Measurements from ENCODE around the gene CEP112. TPM values are rescaled to one million over a fixed set of nuclear protein-coding genes. Genes with fewer than 3 reads are reported as not detected.

Gene CEP112
- total and polyA plus RNA-seq, 2 experiments from 2014 or later = 4.0 to 4.3 TPM

DNA sequence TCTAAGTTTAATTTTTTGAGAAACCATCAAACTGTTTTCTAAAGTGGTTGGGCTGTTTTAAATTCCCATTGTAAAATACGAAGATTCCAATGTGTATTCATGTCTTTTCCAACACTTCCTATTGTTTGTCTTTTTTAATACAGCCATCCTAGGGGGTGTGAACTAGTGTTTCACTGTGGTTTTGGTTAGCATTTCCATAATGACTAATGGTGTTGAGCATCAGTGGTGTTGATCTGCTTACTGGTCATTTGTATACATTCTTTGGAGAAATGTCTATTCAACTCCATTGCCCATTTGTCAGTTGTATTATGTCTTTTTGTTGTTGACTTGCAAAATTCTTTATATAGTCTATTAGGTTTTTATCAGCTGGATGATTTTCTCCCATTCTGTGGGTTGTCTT lies 391.3 kb downstream of the CEP112 start:
- Mint-ChIP-seq H3K4me3 (no peak overlapping the region), H3K36me3 (ENCODE audit: low read depth) (peaks cover 16% of the 10 kb centered on the region; the same call in 2 of the 3 replicates), H3K27ac (no peak overlapping the region), H3K4me1 (no peaks in the 10 kb centered on the region), H3K9me3 (peaks cover 28% of the 10 kb centered on the region), H3K27me3 (ENCODE audit: insufficient read depth, low read depth, poor library complexity) (no peaks in the 10 kb centered on the region)
- no peaks in the 10 kb centered on the region for H3K4me1 ChIP-seq (ENCODE audit: insufficient read depth)
- H4K20me1 ChIP-seq (replicated peaks; ENCODE audit: insufficient read depth) = no peaks in the 10 kb centered on the region
- no peaks in the 10 kb centered on the region for H3F3A ChIP-seq (replicated peaks; ENCODE audit: low read depth)
- no peak for ATAC-seq
- no peak overlapping the region for H3K4me3 ChIP-seq
- no peak overlapping the region for H2AFZ ChIP-seq
- H3K27ac ChIP-seq (ENCODE audit: low read depth) = no peak overlapping the region
- H3K9me2 ChIP-seq (ENCODE audit: insufficient read depth) = 0 out of 2 replicates have a peak, but pooled peaks cover 8% of the 10 kb centered on the region
- H3K27me3 ChIP-seq (ENCODE audit: insufficient read depth) = no peaks in the 10 kb centered on the region
- H3K36me3 ChIP-seq (ENCODE audit: insufficient read depth) = no peaks in the 10 kb centered on the region
- H3K4me2 ChIP-seq = no peak overlapping the region
- TF ChIP-seq, protein P1, sequence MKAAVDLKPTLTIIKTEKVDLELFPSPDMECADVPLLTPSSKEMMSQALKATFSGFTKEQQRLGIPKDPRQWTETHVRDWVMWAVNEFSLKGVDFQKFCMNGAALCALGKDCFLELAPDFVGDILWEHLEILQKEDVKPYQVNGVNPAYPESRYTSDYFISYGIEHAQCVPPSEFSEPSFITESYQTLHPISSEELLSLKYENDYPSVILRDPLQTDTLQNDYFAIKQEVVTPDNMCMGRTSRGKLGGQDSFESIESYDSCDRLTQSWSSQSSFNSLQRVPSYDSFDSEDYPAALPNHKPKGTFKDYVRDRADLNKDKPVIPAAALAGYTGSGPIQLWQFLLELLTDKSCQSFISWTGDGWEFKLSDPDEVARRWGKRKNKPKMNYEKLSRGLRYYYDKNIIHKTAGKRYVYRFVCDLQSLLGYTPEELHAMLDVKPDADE (IDR thresholded peaks at IDR 0.05) = no peak
- no peak for TF ChIP-seq STAT1 (IDR thresholded peaks at IDR 0.05; ENCODE audit: unreplicated experiment)
- no peaks in the 10 kb centered on the region for H3K79me2 ChIP-seq (replicated peaks; ENCODE audit: insufficient read depth)
- no peak for DNase-seq (ENCODE audit: low spot score)

DNA sequence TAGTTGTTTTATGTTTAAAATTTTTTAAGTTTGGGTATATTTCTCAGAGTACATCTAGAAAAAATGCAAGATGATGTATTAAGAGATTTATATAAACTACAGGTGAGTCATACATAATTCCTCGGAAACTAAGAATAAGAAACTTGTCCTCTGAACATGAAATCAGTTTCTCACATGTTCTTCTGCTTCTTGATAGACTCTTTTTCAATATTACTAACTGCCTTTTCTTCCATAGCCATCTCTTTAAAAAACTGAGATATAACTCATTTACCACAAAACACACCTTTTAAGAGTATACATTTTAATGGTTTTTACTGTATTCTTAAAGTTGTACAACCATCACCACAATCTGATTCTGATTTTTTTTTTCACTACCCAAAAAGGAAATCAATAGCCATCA lies 392.1 kb downstream of the CEP112 start:
- H3K4me1 ChIP-seq (ENCODE audit: insufficient read depth) = no peaks in the 10 kb centered on the region
- H3K4me3 ChIP-seq = no peak overlapping the region
- H4K20me1 ChIP-seq (replicated peaks; ENCODE audit: insufficient read depth) = no peaks in the 10 kb centered on the region
- DNase-seq (ENCODE audit: low spot score) = no peak
- H3K4me2 ChIP-seq = no peak overlapping the region
- no peaks in the 10 kb centered on the region for H3K79me2 ChIP-seq (replicated peaks; ENCODE audit: insufficient read depth)
- no peaks in the 10 kb centered on the region for H3K27me3 Mint-ChIP-seq (ENCODE audit: insufficient read depth, low read depth, poor library complexity)
- H3K9me3 Mint-ChIP-seq = peaks cover 28% of the 10 kb centered on the region
- peaks cover 16% of the 10 kb centered on the region; the same call in 2 of the 3 replicates for H3K36me3 Mint-ChIP-seq (ENCODE audit: low read depth)
- H3F3A ChIP-seq (replicated peaks; ENCODE audit: low read depth) = no peaks in the 10 kb centered on the region
- no peaks in the 10 kb centered on the region for H3K36me3 ChIP-seq (ENCODE audit: insufficient read depth)
- no peak overlapping the region for H3K27ac ChIP-seq (ENCODE audit: low read depth)
- no peak overlapping the region for H3K4me3 Mint-ChIP-seq
- H3K27me3 ChIP-seq (ENCODE audit: insufficient read depth) = no peaks in the 10 kb centered on the region
- ATAC-seq = no peak
- 0 out of 2 replicates have a peak, but pooled peaks cover 8% of the 10 kb centered on the region for H3K9me2 ChIP-seq (ENCODE audit: insufficient read depth)
- no peak overlapping the region for H3K27ac Mint-ChIP-seq
- H2AFZ ChIP-seq = no peak overlapping the region
- H3K4me1 Mint-ChIP-seq = no peaks in the 10 kb centered on the region
- no peak for TF ChIP-seq STAT1 (IDR thresholded peaks at IDR 0.05; ENCODE audit: unreplicated experiment)
- TF ChIP-seq JUNB (IDR thresholded peaks at IDR 0.05; ENCODE audit: unreplicated experiment) = no peak
- no peak for TF ChIP-seq NANOG (IDR thresholded peaks at IDR 0.05; ENCODE audit: borderline replicate concordance)
- TF ChIP-seq, protein P2, sequence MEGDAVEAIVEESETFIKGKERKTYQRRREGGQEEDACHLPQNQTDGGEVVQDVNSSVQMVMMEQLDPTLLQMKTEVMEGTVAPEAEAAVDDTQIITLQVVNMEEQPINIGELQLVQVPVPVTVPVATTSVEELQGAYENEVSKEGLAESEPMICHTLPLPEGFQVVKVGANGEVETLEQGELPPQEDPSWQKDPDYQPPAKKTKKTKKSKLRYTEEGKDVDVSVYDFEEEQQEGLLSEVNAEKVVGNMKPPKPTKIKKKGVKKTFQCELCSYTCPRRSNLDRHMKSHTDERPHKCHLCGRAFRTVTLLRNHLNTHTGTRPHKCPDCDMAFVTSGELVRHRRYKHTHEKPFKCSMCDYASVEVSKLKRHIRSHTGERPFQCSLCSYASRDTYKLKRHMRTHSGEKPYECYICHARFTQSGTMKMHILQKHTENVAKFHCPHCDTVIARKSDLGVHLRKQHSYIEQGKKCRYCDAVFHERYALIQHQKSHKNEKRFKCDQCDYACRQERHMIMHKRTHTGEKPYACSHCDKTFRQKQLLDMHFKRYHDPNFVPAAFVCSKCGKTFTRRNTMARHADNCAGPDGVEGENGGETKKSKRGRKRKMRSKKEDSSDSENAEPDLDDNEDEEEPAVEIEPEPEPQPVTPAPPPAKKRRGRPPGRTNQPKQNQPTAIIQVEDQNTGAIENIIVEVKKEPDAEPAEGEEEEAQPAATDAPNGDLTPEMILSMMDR (conservative IDR thresholded peaks at IDR 0.05; ENCODE audit: low read depth in 2 of 2) = no peak
- TF ChIP-seq, protein P1 (IDR thresholded peaks at IDR 0.05) = no peak
- TF ChIP-seq ZNF331 (CRISPR knock-in tag; IDR thresholded peaks at IDR 0.05; ENCODE audit: low read depth) = no peak
- no peak for TF ChIP-seq EZH2 (IDR thresholded peaks at IDR 0.05; ENCODE audit: low read depth, unreplicated experiment)
- TF ChIP-seq ZNF114 (CRISPR knock-in tag; IDR thresholded peaks at IDR 0.05) = no peak
- no peak for TF ChIP-seq EZH2phosphoT487 (IDR thresholded peaks at IDR 0.05; ENCODE audit: unreplicated experiment)
- TF ChIP-seq, protein P3, sequence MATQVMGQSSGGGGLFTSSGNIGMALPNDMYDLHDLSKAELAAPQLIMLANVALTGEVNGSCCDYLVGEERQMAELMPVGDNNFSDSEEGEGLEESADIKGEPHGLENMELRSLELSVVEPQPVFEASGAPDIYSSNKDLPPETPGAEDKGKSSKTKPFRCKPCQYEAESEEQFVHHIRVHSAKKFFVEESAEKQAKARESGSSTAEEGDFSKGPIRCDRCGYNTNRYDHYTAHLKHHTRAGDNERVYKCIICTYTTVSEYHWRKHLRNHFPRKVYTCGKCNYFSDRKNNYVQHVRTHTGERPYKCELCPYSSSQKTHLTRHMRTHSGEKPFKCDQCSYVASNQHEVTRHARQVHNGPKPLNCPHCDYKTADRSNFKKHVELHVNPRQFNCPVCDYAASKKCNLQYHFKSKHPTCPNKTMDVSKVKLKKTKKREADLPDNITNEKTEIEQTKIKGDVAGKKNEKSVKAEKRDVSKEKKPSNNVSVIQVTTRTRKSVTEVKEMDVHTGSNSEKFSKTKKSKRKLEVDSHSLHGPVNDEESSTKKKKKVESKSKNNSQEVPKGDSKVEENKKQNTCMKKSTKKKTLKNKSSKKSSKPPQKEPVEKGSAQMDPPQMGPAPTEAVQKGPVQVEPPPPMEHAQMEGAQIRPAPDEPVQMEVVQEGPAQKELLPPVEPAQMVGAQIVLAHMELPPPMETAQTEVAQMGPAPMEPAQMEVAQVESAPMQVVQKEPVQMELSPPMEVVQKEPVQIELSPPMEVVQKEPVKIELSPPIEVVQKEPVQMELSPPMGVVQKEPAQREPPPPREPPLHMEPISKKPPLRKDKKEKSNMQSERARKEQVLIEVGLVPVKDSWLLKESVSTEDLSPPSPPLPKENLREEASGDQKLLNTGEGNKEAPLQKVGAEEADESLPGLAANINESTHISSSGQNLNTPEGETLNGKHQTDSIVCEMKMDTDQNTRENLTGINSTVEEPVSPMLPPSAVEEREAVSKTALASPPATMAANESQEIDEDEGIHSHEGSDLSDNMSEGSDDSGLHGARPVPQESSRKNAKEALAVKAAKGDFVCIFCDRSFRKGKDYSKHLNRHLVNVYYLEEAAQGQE (IDR thresholded peaks at IDR 0.05; ENCODE audit: unreplicated experiment) = no peak
